GM12878 (cell line): ENCODE data around the gene AGBL1. TPM values are rescaled to one million over a fixed set of nuclear protein-coding genes. Genes with fewer than 3 reads are reported as not detected.

Experiments used
- ATAC-seq: fragments of 200-7000 bp; cut with Tn5 transposase; 3 replicates; pipeline ENCODE4 v1.9.1; 2020; ENCODE audit warnings: mild to moderate bottlenecking, moderate library complexity
- BruUV-seq: library from RNA; stranded (reverse); fragments of 400-500 nt; replicated peaks from 2 replicates; lab custom pipeline; 2021; lab: Mats Ljungman, UMichigan
- CTCF ChIA-PET: fragments of 300-600 bp; sonication (Branson Sonifier 250); formaldehyde crosslinking; extraction: SDS; loops from one replicate; lab custom pipeline; 2021; ENCODE audit warnings: inconsistent platforms; lab: Yijun Ruan, JAX
- POLR2A ChIA-PET: fragments of 350-600 bp; formaldehyde crosslinking; extraction: SDS; loops from one replicate; lab custom pipeline; 2021; ENCODE audit warnings: inconsistent platforms; lab: Charles Lee
- RAD21 ChIA-PET: fragments of 300-600 bp; sonication (Branson Sonifier 250); formaldehyde crosslinking; loops from one replicate; lab custom pipeline; 2023; ENCODE audit warnings: antibody characterized with exemption; ENCODE audit not compliant: unreplicated experiment; lab: Charles Lee
- SMC1A ChIA-PET: fragments of 300-600 bp; sonication (Branson Sonifier 250); formaldehyde crosslinking; loops from one replicate; lab custom pipeline; 2023; ENCODE audit not compliant: unreplicated experiment, uncharacterized antibody; lab: Charles Lee
- DNase-seq: peaks from one replicate; pipeline ENCODE4 v3.0.0-alpha.2; 2011; ENCODE audit warnings: low read depth, low spot score
- FAIRE-seq: peaks from 3 replicates; lab custom pipeline; 2011; peaks lifted over from hg19 to GRCh38; lab: Jason Lieb, UNC
- H2AFZ ChIP-seq: 2 replicates; pipeline ENCODE4 v1.6.0; 2011; ENCODE audit warnings: low read depth, low read length, control low read depth; ENCODE audit not compliant: control insufficient read depth
- H3K27ac ChIP-seq: 2 replicates; pipeline ENCODE4 v1.5.1; 2011; ENCODE audit warnings: control low read depth; ENCODE audit not compliant: control insufficient read depth, insufficient read depth
- H3K27me3 ChIP-seq, 2 experiments: replicated peaks in 1 of 2; 2 replicates each; pipeline versions ENCODE4 v1.6.0 to v1.6.1; 2011; ENCODE audit warnings: low read length in 1 of 2; ENCODE audit not compliant: control insufficient read depth in 2 of 2, insufficient read depth in 2 of 2
- H3K36me3 ChIP-seq, 2 experiments: 2 replicates each; pipeline ENCODE4 v1.5.1; 2011; ENCODE audit warnings: low read length in 1 of 2; ENCODE audit not compliant: control insufficient read depth in 2 of 2, insufficient read depth in 2 of 2
- H3K4me1 ChIP-seq: 2 replicates; pipeline ENCODE4 v1.6.1; 2011; ENCODE audit warnings: mild to moderate bottlenecking, low read length, moderate library complexity, mixed read lengths; ENCODE audit not compliant: control insufficient read depth, insufficient read depth
- H3K4me2 ChIP-seq: 2 replicates; pipeline ENCODE4 v1.6.0; 2011; ENCODE audit warnings: control low read depth; ENCODE audit not compliant: control insufficient read depth, insufficient read depth
- H3K4me3 ChIP-seq: fragments of 200-600 bp; sonication (generic); 2 replicates; pipeline ENCODE4 v1.5.1; 2016
- H3K79me2 ChIP-seq: 2 replicates; pipeline ENCODE4 v1.6.0; 2011; ENCODE audit warnings: low read length; ENCODE audit not compliant: control insufficient read depth, insufficient read depth
- H3K9ac ChIP-seq: 2 replicates; pipeline ENCODE4 v1.8.0; 2011; ENCODE audit warnings: low read length, control low read depth, mixed read lengths; ENCODE audit not compliant: control insufficient read depth, insufficient read depth
- H3K9me3 ChIP-seq: replicated peaks from 3 replicates; pipeline ENCODE4 v1.5.1; 2011; ENCODE audit warnings: mild to moderate bottlenecking, low read length; ENCODE audit not compliant: control insufficient read depth, insufficient read depth
- H4K20me1 ChIP-seq: 2 replicates; pipeline ENCODE4 v1.6.0; 2011; ENCODE audit not compliant: control insufficient read depth, insufficient read depth
- BHLHE40 ChIP-seq, 2 experiments: fragments of 450-650 bp in 1 of 2; IDR thresholded peaks; 2 replicates each; pipeline ENCODE4 v1.6.1; 2011 to 2017; ENCODE audit warnings: low read depth in 2 of 2, borderline replicate concordance in 1 of 2, improper control_type of control experiment in 1 of 2, low read length in 1 of 2, mild to moderate bottlenecking in 1 of 2
- CBX3 ChIP-seq: fragments of 200-600 bp; sonication (generic); IDR thresholded peaks from 2 replicates; pipeline ENCODE4 v1.6.1; 2016; ENCODE audit warnings: low read depth, borderline replicate concordance
- CREM ChIP-seq: IDR thresholded peaks from 2 replicates; pipeline ENCODE4 v1.6.1; 2014; ENCODE audit warnings: antibody characterized with exemption, low read depth
- EED ChIP-seq: sonication (generic); IDR thresholded peaks from 2 replicates; pipeline ENCODE4 v1.6.1; 2016; ENCODE audit warnings: antibody characterized with exemption, low read depth
- GABPA ChIP-seq: IDR thresholded peaks from 2 replicates; pipeline ENCODE4 v1.6.1; 2014; ENCODE audit warnings: antibody characterized with exemption, low read depth, mild to moderate bottlenecking, inconsistent platforms
- JUND ChIP-seq: IDR thresholded peaks from 2 replicates; pipeline ENCODE4 v1.6.1; 2012; ENCODE audit warnings: low read depth, mild to moderate bottlenecking, low read length, improper control_type of control experiment, moderate library complexity
- KLF5 ChIP-seq: fragments of 450-650 bp; IDR thresholded peaks from 2 replicates; pipeline ENCODE4 v1.6.1; 2014; ENCODE audit warnings: mild to moderate bottlenecking; ENCODE audit not compliant: partially characterized antibody
- LARP7 ChIP-seq: fragments of 450-650 bp; IDR thresholded peaks from 2 replicates; pipeline ENCODE4 v1.6.1; 2017; ENCODE audit warnings: mild to moderate bottlenecking
- PML ChIP-seq: IDR thresholded peaks from 2 replicates; pipeline ENCODE4 v1.6.1; 2012; ENCODE audit warnings: low read length, inconsistent platforms
- POLR2AphosphoS5 ChIP-seq: IDR thresholded peaks from 2 replicates; pipeline ENCODE4 v1.6.1; 2011; ENCODE audit warnings: mild to moderate bottlenecking, low read length, inconsistent platforms
- SP1 ChIP-seq: IDR thresholded peaks from one replicate; pipeline ENCODE4 v1.6.1; 2011; ENCODE audit warnings: low read depth, low read length
- SREBF2 ChIP-seq: IDR thresholded peaks from 2 replicates; pipeline ENCODE4 v1.6.1; 2012; ENCODE audit warnings: mild to moderate bottlenecking, low read length
- TARDBP ChIP-seq: IDR thresholded peaks from 2 replicates; pipeline ENCODE4 v1.6.1; 2016; ENCODE audit warnings: borderline replicate concordance
- ZNF24 ChIP-seq: fragments of 450-650 bp; IDR thresholded peaks from 2 replicates; pipeline ENCODE4 v1.6.1; 2017; ENCODE audit warnings: antibody characterized with exemption, mild to moderate bottlenecking
- in situ Hi-C: fragments of 300-500 bp; cut with MboI; formaldehyde crosslinking; loops from 9 replicates; pipeline ENCODE4 v1.14.3; 2018; ENCODE audit warnings: mixed read lengths
- intact Hi-C: fragments of 100-400 bp; cut with micrococcal nuclease; formaldehyde crosslinking; loops from one replicate; pipeline ENCODE4 v1.14.2; 2022; ENCODE audit not compliant: unreplicated experiment
- polyA plus RNA-seq, 11 experiments: library from polyadenylated mRNA; depleted of rRNA in 4 of 11; unstranded in 6 of 11; stranded (reverse) in 5 of 11; fragments of >200 nt; fragmentation: Nextera tagmentation in 4 of 11; fragmentation: Illumina TruSeq in 1 of 11; extraction: Ambion mirVana in 4 of 11; extraction: Trizol in 1 of 11; gene quantifications; 1 replicate in 1 of 11; 2 replicates in 10 of 11; pipeline versions ENCODE4 v1.2.1 to v1.2.3, GENCODE V29; 2011 to 2016; ENCODE audit warnings: inconsistent platforms in 2 of 11, missing spikeins in 2 of 11, low read depth in 1 of 11
- total RNA-seq, 4 experiments: library from RNA; depleted of rRNA in 3 of 4; stranded (reverse); fragments of >200 nt in 3 of 4; fragmentation: Illumina TruSeq in 1 of 4; extraction: Trizol in 1 of 4; gene quantifications; 2 replicates each; pipeline versions ENCODE4 v1.2.1 to v1.2.3, GENCODE V29; 2013 to 2021
- TF ChIP-seq, protein P1 (sequence below): fragments of 450-650 bp; IDR thresholded peaks from 2 replicates; pipeline ENCODE4 v1.6.1; 2018; ENCODE audit warnings: mild to moderate bottlenecking, low read depth, moderate library complexity; ENCODE audit not compliant: partially characterized antibody
- TF ChIP-seq, protein P2 (sequence below): fragments of 450-650 bp; IDR thresholded peaks from 2 replicates; pipeline ENCODE4 v1.6.1; 2016; ENCODE audit warnings: mild to moderate bottlenecking
- TF ChIP-seq, protein P3 (sequence below), 3 experiments: IDR thresholded peaks in 2 of 3; conservative IDR thresholded peaks in 1 of 3; 2 replicates each; pipeline ENCODE4 v1.5.1; 2011; ENCODE audit warnings: low read depth in 3 of 3, low read length in 3 of 3, mild to moderate bottlenecking in 3 of 3, control low read depth in 2 of 3, moderate library complexity in 2 of 3, inconsistent platforms in 1 of 3, mixed read lengths in 1 of 3; ENCODE audit not compliant: control insufficient read depth in 2 of 3, insufficient read depth in 1 of 3; ENCODE audit errors: extremely low read depth in 1 of 3
- TF ChIP-seq, protein P4 (sequence below): fragments of 450-650 bp; formaldehyde crosslinking; IDR thresholded peaks from 2 replicates; pipeline ENCODE4 v1.4.0; 2022; ENCODE audit warnings: mild to moderate bottlenecking, moderate library complexity

Gene AGBL1
- total and polyA plus RNA-seq, 10 of the 15 experiments (the other 5 are each of a cell fraction or from before 2014, with no cell fraction given), result not detected

DNA sequence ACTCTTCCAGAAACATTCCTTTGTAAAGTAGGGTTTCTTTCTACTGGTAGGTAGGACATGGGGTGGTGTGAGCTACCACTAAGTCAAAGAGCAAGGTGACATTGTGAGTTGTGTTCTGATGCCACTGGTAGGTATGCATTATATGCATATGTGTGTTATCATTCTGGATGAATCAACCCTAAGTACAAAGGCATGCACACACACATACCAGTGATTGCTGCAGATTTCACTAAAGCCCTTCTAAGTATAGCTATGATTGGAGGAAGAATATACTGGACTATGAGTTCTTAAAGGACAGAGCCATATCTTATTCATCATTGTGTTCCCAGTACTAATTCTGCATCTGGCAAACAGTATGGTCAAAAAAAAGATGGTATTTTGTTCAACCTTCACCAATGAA is 646.0 kb downstream of the AGBL1 start:
- in situ Hi-C loops (no loop called here), intact Hi-C loops (no loop called here)
- ChIA-PET SMC1A (no interaction called here), RAD21 (no interaction called here), CTCF (no interaction called here), POLR2A (no interaction called here)
- BruUV-seq, result no TSS peak
- DNase-seq, result no peak
- Histone ChIP-seq H3K9ac (no peak overlapping the region), H3K4me3 (no peak overlapping the region), H3K79me2 (no peaks in the 10 kb centered on the region), H3K4me2 (no peak overlapping the region), H3K36me3 (no peaks in the 10 kb centered on the region), H4K20me1 (no peaks in the 10 kb centered on the region), H3K27ac (no peak overlapping the region), H2AFZ (no peak overlapping the region), H3K4me1 (no peaks in the 10 kb centered on the region), H3K27me3 (no peaks in the 10 kb centered on the region), H3K9me3 (no peaks in the 10 kb centered on the region)
- FAIRE-seq, result no peak
- no peak for TF ChIP-seq LARP7
- TF ChIP-seq JUND, result no peak
- no peak for TF ChIP-seq SREBF2
- no peak for TF ChIP-seq EED
- TF ChIP-seq BHLHE40 (IDR thresholded peaks at IDR 0.05; ENCODE audit: borderline replicate concordance in 1 of 2, low read depth in 2 of 2, low read length in 1 of 2), result no peak
- no peak for TF ChIP-seq CREM
- TF ChIP-seq, protein P1, sequence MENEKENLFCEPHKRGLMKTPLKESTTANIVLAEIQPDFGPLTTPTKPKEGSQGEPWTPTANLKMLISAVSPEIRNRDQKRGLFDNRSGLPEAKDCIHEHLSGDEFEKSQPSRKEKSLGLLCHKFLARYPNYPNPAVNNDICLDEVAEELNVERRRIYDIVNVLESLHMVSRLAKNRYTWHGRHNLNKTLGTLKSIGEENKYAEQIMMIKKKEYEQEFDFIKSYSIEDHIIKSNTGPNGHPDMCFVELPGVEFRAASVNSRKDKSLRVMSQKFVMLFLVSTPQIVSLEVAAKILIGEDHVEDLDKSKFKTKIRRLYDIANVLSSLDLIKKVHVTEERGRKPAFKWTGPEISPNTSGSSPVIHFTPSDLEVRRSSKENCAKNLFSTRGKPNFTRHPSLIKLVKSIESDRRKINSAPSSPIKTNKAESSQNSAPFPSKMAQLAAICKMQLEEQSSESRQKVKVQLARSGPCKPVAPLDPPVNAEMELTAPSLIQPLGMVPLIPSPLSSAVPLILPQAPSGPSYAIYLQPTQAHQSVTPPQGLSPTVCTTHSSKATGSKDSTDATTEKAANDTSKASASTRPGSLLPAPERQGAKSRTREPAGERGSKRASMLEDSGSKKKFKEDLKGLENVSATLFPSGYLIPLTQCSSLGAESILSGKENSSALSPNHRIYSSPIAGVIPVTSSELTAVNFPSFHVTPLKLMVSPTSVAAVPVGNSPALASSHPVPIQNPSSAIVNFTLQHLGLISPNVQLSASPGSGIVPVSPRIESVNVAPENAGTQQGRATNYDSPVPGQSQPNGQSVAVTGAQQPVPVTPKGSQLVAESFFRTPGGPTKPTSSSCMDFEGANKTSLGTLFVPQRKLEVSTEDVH, result no peak
- no peak for TF ChIP-seq SP1
- no peak for TF ChIP-seq POLR2AphosphoS5
- TF ChIP-seq, protein P2, sequence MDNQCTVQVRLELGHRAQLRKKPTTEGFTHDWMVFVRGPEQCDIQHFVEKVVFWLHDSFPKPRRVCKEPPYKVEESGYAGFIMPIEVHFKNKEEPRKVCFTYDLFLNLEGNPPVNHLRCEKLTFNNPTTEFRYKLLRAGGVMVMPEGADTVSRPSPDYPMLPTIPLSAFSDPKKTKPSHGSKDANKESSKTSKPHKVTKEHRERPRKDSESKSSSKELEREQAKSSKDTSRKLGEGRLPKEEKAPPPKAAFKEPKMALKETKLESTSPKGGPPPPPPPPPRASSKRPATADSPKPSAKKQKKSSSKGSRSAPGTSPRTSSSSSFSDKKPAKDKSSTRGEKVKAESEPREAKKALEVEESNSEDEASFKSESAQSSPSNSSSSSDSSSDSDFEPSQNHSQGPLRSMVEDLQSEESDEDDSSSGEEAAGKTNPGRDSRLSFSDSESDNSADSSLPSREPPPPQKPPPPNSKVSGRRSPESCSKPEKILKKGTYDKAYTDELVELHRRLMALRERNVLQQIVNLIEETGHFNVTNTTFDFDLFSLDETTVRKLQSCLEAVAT, result no peak
- TF ChIP-seq, protein P3, sequence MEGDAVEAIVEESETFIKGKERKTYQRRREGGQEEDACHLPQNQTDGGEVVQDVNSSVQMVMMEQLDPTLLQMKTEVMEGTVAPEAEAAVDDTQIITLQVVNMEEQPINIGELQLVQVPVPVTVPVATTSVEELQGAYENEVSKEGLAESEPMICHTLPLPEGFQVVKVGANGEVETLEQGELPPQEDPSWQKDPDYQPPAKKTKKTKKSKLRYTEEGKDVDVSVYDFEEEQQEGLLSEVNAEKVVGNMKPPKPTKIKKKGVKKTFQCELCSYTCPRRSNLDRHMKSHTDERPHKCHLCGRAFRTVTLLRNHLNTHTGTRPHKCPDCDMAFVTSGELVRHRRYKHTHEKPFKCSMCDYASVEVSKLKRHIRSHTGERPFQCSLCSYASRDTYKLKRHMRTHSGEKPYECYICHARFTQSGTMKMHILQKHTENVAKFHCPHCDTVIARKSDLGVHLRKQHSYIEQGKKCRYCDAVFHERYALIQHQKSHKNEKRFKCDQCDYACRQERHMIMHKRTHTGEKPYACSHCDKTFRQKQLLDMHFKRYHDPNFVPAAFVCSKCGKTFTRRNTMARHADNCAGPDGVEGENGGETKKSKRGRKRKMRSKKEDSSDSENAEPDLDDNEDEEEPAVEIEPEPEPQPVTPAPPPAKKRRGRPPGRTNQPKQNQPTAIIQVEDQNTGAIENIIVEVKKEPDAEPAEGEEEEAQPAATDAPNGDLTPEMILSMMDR (IDR thresholded peaks at IDR 0.05 in 2 of 3, conservative IDR thresholded peaks at IDR 0.05 in 1 of 3; ENCODE audit: control insufficient read depth in 2 of 3, extremely low read depth in 1 of 3, insufficient read depth in 1 of 3, low read depth in 3 of 3, low read length in 3 of 3), result no peak
- TF ChIP-seq, protein P4, sequence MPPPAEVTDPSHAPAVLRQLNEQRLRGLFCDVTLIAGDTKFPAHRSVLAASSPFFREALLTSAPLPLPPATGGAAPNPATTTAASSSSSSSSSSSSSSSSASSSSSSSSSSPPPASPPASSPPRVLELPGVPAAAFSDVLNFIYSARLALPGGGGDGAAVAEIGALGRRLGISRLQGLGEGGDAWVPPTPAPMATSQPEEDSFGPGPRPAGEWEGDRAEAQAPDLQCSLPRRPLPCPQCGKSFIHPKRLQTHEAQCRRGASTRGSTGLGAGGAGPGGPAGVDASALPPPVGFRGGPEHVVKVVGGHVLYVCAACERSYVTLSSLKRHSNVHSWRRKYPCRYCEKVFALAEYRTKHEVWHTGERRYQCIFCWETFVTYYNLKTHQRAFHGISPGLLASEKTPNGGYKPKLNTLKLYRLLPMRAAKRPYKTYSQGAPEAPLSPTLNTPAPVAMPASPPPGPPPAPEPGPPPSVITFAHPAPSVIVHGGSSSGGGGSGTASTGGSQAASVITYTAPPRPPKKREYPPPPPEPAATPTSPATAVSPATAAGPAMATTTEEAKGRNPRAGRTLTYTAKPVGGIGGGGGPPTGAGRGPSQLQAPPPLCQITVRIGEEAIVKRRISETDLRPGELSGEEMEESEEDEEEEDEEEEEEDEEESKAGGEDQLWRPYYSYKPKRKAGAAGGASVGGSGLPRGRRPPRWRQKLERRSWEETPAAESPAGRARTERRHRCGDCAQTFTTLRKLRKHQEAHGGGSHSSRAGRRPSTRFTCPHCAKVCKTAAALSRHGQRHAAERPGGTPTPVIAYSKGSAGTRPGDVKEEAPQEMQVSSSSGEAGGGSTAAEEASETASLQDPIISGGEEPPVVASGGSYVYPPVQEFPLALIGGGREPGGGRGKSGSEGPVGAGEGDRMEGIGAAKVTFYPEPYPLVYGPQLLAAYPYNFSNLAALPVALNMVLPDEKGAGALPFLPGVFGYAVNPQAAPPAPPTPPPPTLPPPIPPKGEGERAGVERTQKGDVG (CRISPR knock-in tag), result no peak
- TF ChIP-seq TARDBP, result no peak
- no peak for TF ChIP-seq GABPA
- no peak for TF ChIP-seq ZNF24
- TF ChIP-seq CBX3, result no peak
- TF ChIP-seq KLF5, result no peak
- no peak for TF ChIP-seq PML
- no peak for ATAC-seq
